ENCODE data around the gene TWNK. TPM values are rescaled to one million over a fixed set of nuclear protein-coding genes. Genes with fewer than 3 reads are reported as not detected.

Gene TWNK
- total RNA-seq, 2 donors from 2014 or later: 5.5 to 7.1 TPM

DNA sequence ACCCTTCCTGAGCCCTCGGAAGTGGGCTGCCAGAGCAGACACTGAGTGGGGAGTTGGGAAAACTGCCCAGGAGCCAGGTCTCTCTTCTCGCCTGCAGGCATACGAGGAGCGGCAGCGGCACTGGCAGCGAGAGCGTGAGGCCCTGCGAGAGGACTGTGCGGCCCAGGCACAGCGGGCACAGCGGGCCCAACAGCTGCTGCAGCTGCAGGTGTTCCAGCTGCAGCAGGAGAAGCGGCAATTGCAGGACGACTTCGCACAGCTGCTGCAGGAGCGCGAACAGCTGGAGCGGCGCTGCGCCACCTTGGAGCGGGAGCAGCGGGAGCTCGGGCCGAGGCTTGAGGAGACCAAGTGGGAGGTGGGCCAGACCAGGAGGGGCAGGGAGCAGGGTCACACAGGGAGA lies 18.0 kb downstream of the TWNK start:
- Histone ChIP-seq H3K9me3 (no peaks in the 10 kb centered on the region), H3K4me1 (peaks cover 0 to 74% of the 10 kb centered on the region in 2 donors), H3K27ac (no peak overlapping the region), H3K4me3 (no peak overlapping the region), H3K27me3 (no peaks in the 10 kb centered on the region), H3K36me3 (peaks cover 48% of the 10 kb centered on the region)
- DNase-seq (ENCODE audit: low spot score): no peak
- TF ChIP-seq, protein P1, sequence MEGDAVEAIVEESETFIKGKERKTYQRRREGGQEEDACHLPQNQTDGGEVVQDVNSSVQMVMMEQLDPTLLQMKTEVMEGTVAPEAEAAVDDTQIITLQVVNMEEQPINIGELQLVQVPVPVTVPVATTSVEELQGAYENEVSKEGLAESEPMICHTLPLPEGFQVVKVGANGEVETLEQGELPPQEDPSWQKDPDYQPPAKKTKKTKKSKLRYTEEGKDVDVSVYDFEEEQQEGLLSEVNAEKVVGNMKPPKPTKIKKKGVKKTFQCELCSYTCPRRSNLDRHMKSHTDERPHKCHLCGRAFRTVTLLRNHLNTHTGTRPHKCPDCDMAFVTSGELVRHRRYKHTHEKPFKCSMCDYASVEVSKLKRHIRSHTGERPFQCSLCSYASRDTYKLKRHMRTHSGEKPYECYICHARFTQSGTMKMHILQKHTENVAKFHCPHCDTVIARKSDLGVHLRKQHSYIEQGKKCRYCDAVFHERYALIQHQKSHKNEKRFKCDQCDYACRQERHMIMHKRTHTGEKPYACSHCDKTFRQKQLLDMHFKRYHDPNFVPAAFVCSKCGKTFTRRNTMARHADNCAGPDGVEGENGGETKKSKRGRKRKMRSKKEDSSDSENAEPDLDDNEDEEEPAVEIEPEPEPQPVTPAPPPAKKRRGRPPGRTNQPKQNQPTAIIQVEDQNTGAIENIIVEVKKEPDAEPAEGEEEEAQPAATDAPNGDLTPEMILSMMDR (IDR thresholded peaks at IDR 0.05): no peak

DNA sequence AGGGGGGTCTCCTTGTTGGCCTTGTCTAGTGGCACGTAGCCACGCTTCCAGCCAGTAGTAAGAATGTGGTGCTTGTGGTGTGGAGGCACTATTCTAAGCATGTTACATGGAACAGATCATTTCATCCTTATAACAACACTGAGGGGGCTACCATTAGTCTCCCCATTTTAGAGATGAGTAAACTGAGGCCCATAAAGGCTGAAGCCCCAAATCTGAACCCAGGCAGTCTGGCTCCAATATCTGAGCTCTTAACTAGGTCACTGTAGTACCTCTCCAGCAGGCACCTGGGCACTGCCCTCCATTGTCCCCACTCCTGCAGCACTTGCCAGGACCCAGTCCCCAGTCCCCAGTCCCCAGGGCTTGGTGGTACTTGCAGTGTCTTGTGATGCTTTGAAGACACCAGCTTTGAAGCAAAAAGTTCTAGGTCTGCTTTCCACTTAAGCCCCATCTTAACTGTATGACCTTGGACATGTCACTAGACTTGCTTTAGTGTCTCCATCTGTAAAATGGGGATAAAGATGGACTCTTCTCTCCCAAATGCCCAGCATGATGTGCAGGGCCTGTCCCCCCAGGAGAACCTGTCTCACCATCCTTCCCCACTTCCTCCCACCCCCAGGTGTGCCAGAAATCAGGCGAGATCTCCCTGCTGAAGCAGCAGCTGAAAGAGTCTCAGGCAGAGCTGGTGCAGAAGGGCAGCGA lies 18.7 kb downstream of the TWNK start:
- no peak overlapping the region for H3K4me3 ChIP-seq
- H3K4me1 ChIP-seq: peaks cover 0 to 67% of the 10 kb centered on the region in 2 donors
- H3K36me3 ChIP-seq: peaks cover 48% of the 10 kb centered on the region
- H3K27ac ChIP-seq: no peak overlapping the region
- DNase-seq (ENCODE audit: low spot score): no peak
- TF ChIP-seq, protein P1 (IDR thresholded peaks at IDR 0.05): no peak
- no peaks in the 10 kb centered on the region for H3K9me3 ChIP-seq
- no peaks in the 10 kb centered on the region for H3K27me3 ChIP-seq

DNA sequence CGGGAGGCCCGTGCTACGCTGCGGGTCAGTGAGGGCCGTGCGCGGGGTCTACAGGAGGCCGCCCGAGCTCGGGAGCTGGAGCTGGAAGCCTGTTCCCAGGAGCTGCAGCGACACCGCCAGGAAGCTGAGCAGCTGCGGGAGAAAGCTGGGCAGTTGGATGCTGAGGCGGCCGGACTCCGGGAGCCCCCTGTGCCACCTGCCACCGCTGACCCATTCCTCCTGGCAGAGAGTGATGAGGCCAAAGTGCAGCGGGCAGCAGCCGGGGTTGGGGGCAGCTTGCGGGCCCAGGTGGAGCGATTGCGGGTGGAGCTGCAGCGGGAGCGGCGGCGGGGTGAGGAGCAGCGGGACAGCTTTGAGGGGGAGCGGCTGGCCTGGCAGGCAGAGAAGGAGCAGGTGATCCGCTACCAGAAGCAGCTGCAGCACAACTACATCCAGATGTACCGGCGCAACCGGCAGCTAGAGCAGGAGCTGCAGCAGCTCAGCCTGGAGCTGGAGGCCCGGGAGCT lies 19.3 kb downstream of the TWNK start:
- Histone ChIP-seq H3K36me3 (peaks cover 48% of the 10 kb centered on the region), H3K4me1 (peaks cover 0 to 62% of the 10 kb centered on the region in 2 donors), H3K4me3 (no peak overlapping the region), H3K27me3 (no peaks in the 10 kb centered on the region), H3K27ac (peak overlapping the region in 1 of 2 donors; percentile 60), H3K9me3 (no peaks in the 10 kb centered on the region)
- DNase-seq (ENCODE audit: low spot score): no peak
- TF ChIP-seq, protein P1 (IDR thresholded peaks at IDR 0.05): no peak

DNA sequence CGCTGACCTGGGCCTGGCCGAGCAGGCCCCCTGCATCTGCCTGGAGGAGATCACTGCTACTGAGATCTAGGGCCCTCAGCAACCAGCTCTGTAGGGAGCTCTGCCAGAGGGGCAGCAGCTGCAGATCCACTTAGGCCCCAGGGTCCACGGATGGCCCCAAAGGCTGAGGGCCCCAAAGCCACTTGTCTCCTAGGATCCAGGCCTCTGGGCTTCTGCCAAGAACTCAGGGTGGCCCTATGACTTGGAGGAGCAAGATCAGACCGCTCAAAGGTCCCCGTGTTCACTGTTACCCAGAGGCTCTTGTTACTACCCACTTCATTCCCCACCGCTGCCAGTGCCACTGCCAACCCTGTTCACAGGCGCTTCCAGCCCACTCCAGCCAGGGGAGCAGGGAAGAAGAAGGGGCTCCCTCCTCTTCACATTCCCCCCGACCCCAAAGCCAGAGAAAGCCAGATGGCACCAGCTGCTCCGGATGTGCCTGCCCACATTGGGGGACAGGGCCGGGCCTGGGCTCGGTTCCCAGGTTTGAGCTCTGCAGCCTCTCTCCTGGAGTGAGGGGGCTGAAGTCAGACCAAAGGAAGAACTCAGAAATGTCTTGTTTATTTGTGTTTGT lies 19.9 kb downstream of the TWNK start:
- DNase-seq (ENCODE audit: low spot score): no peak

DNA sequence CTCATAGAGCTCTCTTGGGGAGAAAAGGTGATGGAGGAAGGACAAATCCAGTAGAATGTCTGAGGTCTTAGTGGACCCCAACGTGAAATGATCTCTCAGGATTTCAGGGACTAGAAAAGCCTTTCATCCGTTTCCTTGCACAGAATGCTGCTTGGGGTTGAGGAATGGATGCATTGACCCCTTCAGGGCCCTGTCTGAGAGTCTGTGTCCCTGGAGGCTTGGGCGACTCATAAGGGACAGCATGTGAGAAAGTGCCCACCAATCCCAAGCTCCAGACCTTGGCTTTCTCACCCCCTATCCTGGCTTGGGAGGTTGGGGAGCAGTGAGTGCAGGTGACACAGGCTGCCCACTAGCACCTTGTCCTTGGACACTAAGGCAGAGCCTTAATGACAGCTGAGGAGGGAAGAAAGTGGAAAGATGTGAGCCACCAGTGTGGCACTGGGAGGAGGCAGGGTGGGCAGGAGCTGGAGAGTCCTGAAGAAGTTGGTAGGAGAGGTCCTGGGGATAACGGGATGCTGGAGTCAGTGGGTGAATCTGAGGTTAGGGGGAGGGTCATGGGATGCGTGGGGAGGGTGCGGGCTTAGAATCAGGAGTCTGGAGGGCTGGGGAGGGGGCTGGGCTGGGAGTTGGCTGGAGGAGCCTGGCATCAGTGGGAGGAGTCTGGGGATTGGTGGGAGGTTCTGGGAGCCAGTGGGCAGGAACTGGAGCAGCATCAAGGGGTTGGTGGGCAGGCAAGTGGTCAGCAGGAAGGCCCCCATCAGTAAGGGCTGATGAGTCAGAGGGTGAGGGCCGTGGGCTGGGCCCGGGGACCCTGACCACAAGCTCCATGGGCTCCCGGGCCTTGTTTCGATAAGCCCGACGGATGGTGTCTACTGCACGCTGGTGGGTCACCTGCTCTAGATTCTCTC lies 20.8 kb downstream of the TWNK start:
- peaks cover 0 to 66% of the 10 kb centered on the region in 2 donors for H3K4me1 ChIP-seq
- no peaks in the 10 kb centered on the region for H3K27me3 ChIP-seq
- H3K9me3 ChIP-seq: no peaks in the 10 kb centered on the region
- DNase-seq (ENCODE audit: low spot score): no peak
- TF ChIP-seq, protein P1 (IDR thresholded peaks at IDR 0.05): no peak
- H3K4me3 ChIP-seq: no peak overlapping the region
- peak overlapping the region in 1 of 2 donors; percentile 7 for H3K27ac ChIP-seq
- peaks cover 39% of the 10 kb centered on the region for H3K36me3 ChIP-seq

More for the DNA sequence above, 19.9 kb downstream of the TWNK start:
- no peaks in the 10 kb centered on the region for H3K27me3 ChIP-seq
- peak overlapping the region; percentile 27 to 60 for H3K27ac ChIP-seq
- no peak overlapping the region for H3K4me3 ChIP-seq
- TF ChIP-seq, protein P1 (IDR thresholded peaks at IDR 0.05): no peak
- H3K9me3 ChIP-seq: no peaks in the 10 kb centered on the region
- peaks cover 48% of the 10 kb centered on the region for H3K36me3 ChIP-seq
- H3K4me1 ChIP-seq: peaks cover 0 to 62% of the 10 kb centered on the region in 2 donors
